ENCODE results near the gene JAZF1. TPM values are rescaled to one million over a fixed set of nuclear protein-coding genes. Genes with fewer than 3 reads are reported as not detected.

JAZF1 gene
- total RNA-seq, 1 experiment from 2014 or later: 1.5 TPM

GRCh38 chr7:28108747-28109146 is 71.8 kb downstream of the JAZF1 start:
- intact Hi-C loops (cut with micrococcal nuclease; ENCODE audit: unreplicated experiment): no loop called here
- Histone ChIP-seq H3K4me3 (ENCODE audit: low read depth, low read length, poor library complexity, severe bottlenecking) (no peak overlapping the region), H3K9me3 (ENCODE audit: low read depth, low read length, poor library complexity, severe bottlenecking) (no peaks in the 10 kb centered on the region), H3K4me1 (ENCODE audit: insufficient read depth, low read length, poor library complexity, severe bottlenecking) (no peaks in the 10 kb centered on the region), H3K27me3 (replicated peaks; ENCODE audit: insufficient read depth, low read depth, low read length, poor library complexity) (no peaks in the 10 kb centered on the region), H3K36me3 (ENCODE audit: insufficient read depth, low read length, poor library complexity, severe bottlenecking) (no peaks in the 10 kb centered on the region), H3K27ac (ENCODE audit: low read depth, low read length, poor library complexity, severe bottlenecking) (no peak overlapping the region)
- ChIA-PET POLR2A (ENCODE audit: low non-redundant PET) (no interaction called here), CTCF (no interaction called here)
- TF ChIP-seq CTCF (conservative IDR thresholded peaks at IDR 0.05; ENCODE audit: low read depth, low read length): no peak
- TF ChIP-seq EZH2 (IDR thresholded peaks at IDR 0.05; ENCODE audit: borderline replicate concordance, low read depth, low read length, poor library complexity, severe bottlenecking): no peak
- DNase-seq (ENCODE audit: low spot score): no peak
- no TSS peak for BruUV-seq (replicated peaks)

- Histone ChIP-seq H3K36me3 (ENCODE audit: insufficient read depth, low read length, poor library complexity, severe bottlenecking) (no peaks in the 10 kb centered on the region), H3K9me3 (ENCODE audit: low read depth, low read length, poor library complexity, severe bottlenecking) (no peaks in the 10 kb centered on the region), H3K27me3 (replicated peaks; ENCODE audit: insufficient read depth, low read depth, low read length, poor library complexity) (no peaks in the 10 kb centered on the region), H3K4me3 (ENCODE audit: low read depth, low read length, poor library complexity, severe bottlenecking) (no peak overlapping the region), H3K27ac (ENCODE audit: low read depth, low read length, poor library complexity, severe bottlenecking) (no peak overlapping the region), H3K4me1 (ENCODE audit: insufficient read depth, low read length, poor library complexity, severe bottlenecking) (no peaks in the 10 kb centered on the region)
- intact Hi-C loops (cut with micrococcal nuclease; ENCODE audit: unreplicated experiment): no loop called here
- POLR2A ChIA-PET (ENCODE audit: low non-redundant PET): no interaction called here
- CTCF ChIA-PET: no interaction called here
- DNase-seq (ENCODE audit: low spot score): no peak
- TF ChIP-seq EZH2 (IDR thresholded peaks at IDR 0.05; ENCODE audit: borderline replicate concordance, low read depth, low read length, poor library complexity, severe bottlenecking): no peak
- TF ChIP-seq CTCF (conservative IDR thresholded peaks at IDR 0.05; ENCODE audit: low read depth, low read length): no peak
- no TSS peak for BruUV-seq (replicated peaks)
Observed at GRCh38 chr7:28107960-28108359, 72.6 kb downstream of the JAZF1 start.

DNA sequence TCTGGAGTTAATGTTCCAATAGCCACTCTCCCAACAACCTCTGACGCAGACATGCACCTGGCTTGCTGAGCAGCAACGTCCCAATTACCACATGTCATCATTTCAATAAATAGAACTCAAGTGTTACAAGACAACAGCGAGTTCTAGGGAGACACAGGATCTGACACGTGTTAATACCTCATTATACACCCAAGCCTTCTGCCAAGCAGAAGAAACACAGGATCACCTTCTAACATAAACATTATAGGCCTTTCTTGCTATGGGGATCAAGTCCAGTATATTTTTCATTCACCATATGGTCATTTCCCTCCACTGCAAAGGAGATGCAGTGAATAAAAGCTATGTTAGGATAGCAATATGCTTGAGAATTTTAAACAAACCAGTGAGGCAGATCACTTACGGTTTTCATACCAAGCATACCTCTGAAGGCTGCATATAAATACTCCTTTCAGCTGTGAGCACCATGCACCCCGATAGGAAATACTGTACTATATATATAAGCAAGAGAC is 74.2 kb downstream of the JAZF1 start:
- TF ChIP-seq EZH2 (IDR thresholded peaks at IDR 0.05; ENCODE audit: borderline replicate concordance, low read depth, low read length, poor library complexity, severe bottlenecking) (no peak), CTCF (conservative IDR thresholded peaks at IDR 0.05; ENCODE audit: low read depth, low read length) (no peak)
- H3K36me3 ChIP-seq (ENCODE audit: insufficient read depth, low read length, poor library complexity, severe bottlenecking): no peaks in the 10 kb centered on the region
- intact Hi-C loops (cut with micrococcal nuclease; ENCODE audit: unreplicated experiment): no loop called here
- H3K27ac ChIP-seq (ENCODE audit: low read depth, low read length, poor library complexity, severe bottlenecking): no peak overlapping the region
- DNase-seq (ENCODE audit: low spot score): no peak
- CTCF ChIA-PET: no interaction called here
- no peaks in the 10 kb centered on the region for H3K27me3 ChIP-seq (replicated peaks; ENCODE audit: insufficient read depth, low read depth, low read length, poor library complexity)
- BruUV-seq (replicated peaks): no TSS peak
- H3K9me3 ChIP-seq (ENCODE audit: low read depth, low read length, poor library complexity, severe bottlenecking): no peaks in the 10 kb centered on the region
- POLR2A ChIA-PET (ENCODE audit: low non-redundant PET): no interaction called here
- H3K4me1 ChIP-seq (ENCODE audit: insufficient read depth, low read length, poor library complexity, severe bottlenecking): no peaks in the 10 kb centered on the region
- H3K4me3 ChIP-seq (ENCODE audit: low read depth, low read length, poor library complexity, severe bottlenecking): no peak overlapping the region
